H1 (cell line): Measurements from ENCODE around the gene MAS1L. TPM values are rescaled to one million over a fixed set of nuclear protein-coding genes. Genes with fewer than 3 reads are reported as not detected.

Experiments used
- BACH1 ChIP-seq: IDR thresholded peaks from 2 replicates; pipeline ENCODE4 v1.6.1; 2012; ENCODE audit warnings: low read length, improper control_type of control experiment
- CBX8 ChIP-seq: fragments of 300-800, 300-1000 bp; sonication (generic); IDR thresholded peaks from 2 replicates; pipeline ENCODE4 v1.7.1; 2016; ENCODE audit warnings: low read depth, low read length, borderline replicate concordance
- GABPA ChIP-seq: IDR thresholded peaks from 2 replicates; pipeline ENCODE4 v1.6.1; 2011; ENCODE audit warnings: mild to moderate bottlenecking, low read length, moderate library complexity, borderline replicate concordance; ENCODE audit not compliant: insufficient read depth
- GTF2F1 ChIP-seq: IDR thresholded peaks from 2 replicates; pipeline ENCODE4 v1.6.1; 2012; ENCODE audit warnings: low read depth, low read length, improper control_type of control experiment, borderline replicate concordance
- KDM5A ChIP-seq: fragments of 200-600 bp; IDR thresholded peaks from 2 replicates; pipeline ENCODE4 v1.7.1; 2012; ENCODE audit warnings: mild to moderate bottlenecking, low read length, inconsistent platforms, mixed read lengths
- SUZ12 ChIP-seq: fragments of 200-600 bp; sonication (generic); IDR thresholded peaks from 2 replicates; pipeline ENCODE4 v1.6.1; 2012; ENCODE audit warnings: mild to moderate bottlenecking, inconsistent platforms, low read length, moderate library complexity, mixed read lengths
- polyA plus RNA-seq, 7 experiments: library from polyadenylated mRNA; depleted of rRNA in 3 of 7; stranded (reverse) in 5 of 7; unstranded in 2 of 7; fragments of >200 nt in 5 of 7; fragments of 200-250 nt in 2 of 7; gene quantifications; 1 replicate in 5 of 7; 2 replicates in 1 of 7; 4 replicates in 1 of 7; pipeline versions ENCODE4 v1.2.1 to v1.2.3, GENCODE V29; 2011 to 2013; ENCODE audit warnings: missing spikeins in 2 of 7, mixed read lengths in 2 of 7
- total RNA-seq: library from RNA; stranded (reverse); fragmentation: NEBNext Ultra II Directional; extraction: Animal tissue kit (Norgen Biotek cat#: 25700); gene quantifications from 2 replicates; pipeline ENCODE4 v1.2.1, GENCODE V29; 2021

Gene MAS1L
- total and polyA plus RNA-seq, 2 of the 8 experiments (the other 6 are each of a cell fraction or from before 2014, with no cell fraction given), result not detected

DNA sequence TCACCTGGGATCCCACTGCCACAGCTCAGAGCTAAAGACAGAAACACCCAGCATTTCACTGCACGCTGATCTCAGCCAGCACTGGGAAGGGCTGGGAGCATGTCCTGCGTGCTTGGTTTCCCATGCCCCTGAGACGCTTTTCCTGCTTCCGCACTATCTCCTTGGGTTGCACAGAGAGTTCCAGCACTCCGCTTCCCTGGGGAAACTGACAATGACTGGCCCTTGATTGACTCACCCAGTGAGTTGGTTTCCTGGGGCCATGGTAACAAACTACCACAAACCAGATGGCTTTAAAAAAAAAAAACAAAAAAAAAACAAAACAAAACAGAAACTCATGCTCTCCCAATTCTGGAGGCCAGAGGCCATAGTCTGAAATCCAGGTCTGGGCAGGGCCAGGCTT lies 14.8 kb upstream of the MAS1L start (continued):
- TF ChIP-seq GTF2F1 (no peak), CBX8 (no peak), KDM5A (no peak), BACH1 (no peak), GABPA (no peak), SUZ12 (no peak)
